ENCODE measurements around the gene KLK12. TPM values are rescaled to one million over a fixed set of nuclear protein-coding genes. Genes with fewer than 3 reads are reported as not detected.

The KLK12 gene
- total and polyA plus RNA-seq, 2 of the 13 experiments (the other 11 are each of a cell fraction or from before 2014, with no cell fraction given), result not detected

DNA sequence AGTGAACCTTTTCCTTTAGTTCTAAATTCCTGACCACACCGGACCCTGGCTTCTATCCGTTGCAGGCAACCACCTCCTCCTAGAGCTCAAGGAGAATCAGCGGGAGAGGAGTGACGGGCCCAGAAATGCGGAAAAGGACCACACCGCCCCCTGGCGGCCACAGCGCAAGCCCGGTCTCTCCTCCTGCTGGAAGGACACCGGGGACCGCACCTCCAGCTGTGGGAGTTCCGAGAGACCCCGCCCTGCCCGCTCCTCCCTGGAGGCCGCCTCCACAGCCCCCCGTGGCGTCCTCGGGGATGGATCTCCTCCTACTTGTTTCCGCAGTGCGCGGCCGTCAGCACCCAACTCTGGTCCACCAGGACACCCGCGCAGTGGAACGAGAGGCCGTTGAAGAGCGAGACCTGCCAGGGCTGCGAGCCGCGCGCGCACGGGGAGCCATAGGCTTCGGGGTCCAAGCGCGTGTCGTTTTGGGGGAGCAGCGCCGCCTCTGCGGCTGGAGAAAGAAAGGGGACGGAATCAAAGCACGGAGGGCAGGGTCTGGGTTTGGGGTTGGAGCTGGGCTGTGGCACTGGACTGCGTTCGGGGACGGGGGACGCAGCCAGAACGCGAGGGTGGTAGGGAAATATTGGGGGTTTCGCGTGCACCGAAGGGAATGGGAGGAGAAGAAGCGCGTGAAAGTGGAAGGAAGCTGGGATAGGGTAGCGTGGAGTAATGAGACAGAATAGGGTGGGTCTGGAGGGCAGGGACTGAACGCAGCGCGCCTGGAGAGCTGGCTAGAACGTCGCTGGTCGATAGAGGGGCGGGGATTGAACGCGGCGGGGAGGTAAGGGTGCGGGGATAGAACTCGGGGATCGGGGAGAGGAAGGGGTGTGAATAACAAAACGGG is 17.8 kb downstream of the KLK12 start (continued):
- no peak for TF ChIP-seq ZNF816 (CRISPR knock-in tag; IDR thresholded peaks at IDR 0.05; ENCODE audit: borderline replicate concordance)
- TF ChIP-seq GLI4 (CRISPR knock-in tag; IDR thresholded peaks at IDR 0.05; ENCODE audit: borderline replicate concordance), result no peak
- no peak for TF ChIP-seq HOXA7 (CRISPR knock-in tag; IDR thresholded peaks at IDR 0.05)
- TF ChIP-seq HMGA1 (CRISPR knock-in tag; conservative IDR thresholded peaks at IDR 0.05), result no peak
- no peak for TF ChIP-seq ZNF280D (CRISPR knock-in tag; IDR thresholded peaks at IDR 0.05)
- TF ChIP-seq TRIM24 (CRISPR knock-in tag; IDR thresholded peaks at IDR 0.05), result no peak
- no peak for TF ChIP-seq AGO1 (IDR thresholded peaks at IDR 0.05; ENCODE audit: low read depth, low read length, poor library complexity, severe bottlenecking)
- no peak for TF ChIP-seq HMG20A (CRISPR knock-in tag; IDR thresholded peaks at IDR 0.05; ENCODE audit: borderline replicate concordance)
- TF ChIP-seq ZFP37 (CRISPR knock-in tag; IDR thresholded peaks at IDR 0.05; ENCODE audit: borderline replicate concordance), result no peak
- peak; percentile 87 for TF ChIP-seq CTCF (CRISPR knock-in tag; IDR thresholded peaks at IDR 0.05)
- TF ChIP-seq ZFP1 (CRISPR knock-in tag; IDR thresholded peaks at IDR 0.05), result no peak
- no peak for TF ChIP-seq IRF2 (CRISPR knock-in tag; IDR thresholded peaks at IDR 0.05)
- TF ChIP-seq KLF13 (CRISPR knock-in tag; IDR thresholded peaks at IDR 0.05), result no peak
- no peak for TF ChIP-seq ZNF83 (CRISPR knock-in tag; IDR thresholded peaks at IDR 0.05; ENCODE audit: borderline replicate concordance)
- no peak for TF ChIP-seq EEA1 (CRISPR knock-in tag; IDR thresholded peaks at IDR 0.05; ENCODE audit: borderline replicate concordance)
- TF ChIP-seq BCLAF1 (IDR thresholded peaks at IDR 0.05), result no peak
- TF ChIP-seq STAG1 (CRISPR knock-in tag; IDR thresholded peaks at IDR 0.05), result peak; percentile 70
- no peak for TF ChIP-seq SOX13 (IDR thresholded peaks at IDR 0.05)
- no peak for TF ChIP-seq SOX13 (CRISPR knock-in tag; conservative IDR thresholded peaks at IDR 0.05 in 1 of 2, IDR thresholded peaks at IDR 0.05 in 1 of 2)
- no peak for TF ChIP-seq GZF1 (CRISPR knock-in tag; IDR thresholded peaks at IDR 0.05)

Measured in HepG2 (cell line).